Measurements from ENCODE around the gene CCM2L.

CCM2L gene

DNA sequence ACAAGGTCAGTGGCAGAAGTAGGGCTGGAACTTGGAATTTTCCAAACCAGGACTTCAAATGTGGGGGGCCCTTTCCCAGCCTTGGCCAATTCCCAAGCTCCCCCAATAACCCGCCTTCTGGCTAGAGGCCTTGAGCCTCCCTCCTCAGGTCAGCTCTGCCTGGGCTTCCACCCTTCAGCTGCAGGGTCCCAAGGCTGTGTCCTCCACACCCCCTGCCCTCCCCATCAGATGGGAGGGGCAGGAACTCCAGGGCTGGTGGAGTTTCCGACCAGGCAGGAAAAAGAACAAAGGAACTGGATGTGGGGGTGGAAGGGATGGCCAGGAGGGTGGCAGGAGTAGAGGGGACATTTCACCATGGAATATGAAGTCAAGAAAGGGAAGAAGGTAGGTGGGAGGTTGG lies at the start of gene CCM2L:
TSS of gene CCM2L (plus strand) at position 338 of the 400 bp plus-strand sequence. CDS start at position 355, 17 bp downstream.
- no peak for DNase-seq

DNA sequence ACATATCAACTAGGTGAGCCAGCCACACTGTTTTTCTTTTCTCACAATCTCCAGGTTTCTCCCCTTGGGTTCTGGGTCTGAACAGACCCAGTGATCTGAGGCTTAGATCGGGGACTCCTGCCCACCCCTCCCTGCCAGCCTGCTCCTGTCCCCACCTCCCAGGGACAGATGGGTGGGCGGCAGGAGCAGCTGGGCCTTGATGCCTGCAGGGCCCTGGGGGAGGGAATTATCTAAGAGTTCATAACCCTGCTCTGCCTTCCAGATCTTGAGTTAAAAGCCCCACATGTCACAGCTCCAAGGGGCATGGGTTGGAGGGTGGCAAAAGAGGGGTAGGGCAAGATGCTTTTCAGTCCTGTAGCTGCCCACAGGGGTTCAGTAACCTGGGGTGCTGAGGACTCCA lies 47.5 kb upstream of the CCM2L start:
- no peak for DNase-seq

DNA sequence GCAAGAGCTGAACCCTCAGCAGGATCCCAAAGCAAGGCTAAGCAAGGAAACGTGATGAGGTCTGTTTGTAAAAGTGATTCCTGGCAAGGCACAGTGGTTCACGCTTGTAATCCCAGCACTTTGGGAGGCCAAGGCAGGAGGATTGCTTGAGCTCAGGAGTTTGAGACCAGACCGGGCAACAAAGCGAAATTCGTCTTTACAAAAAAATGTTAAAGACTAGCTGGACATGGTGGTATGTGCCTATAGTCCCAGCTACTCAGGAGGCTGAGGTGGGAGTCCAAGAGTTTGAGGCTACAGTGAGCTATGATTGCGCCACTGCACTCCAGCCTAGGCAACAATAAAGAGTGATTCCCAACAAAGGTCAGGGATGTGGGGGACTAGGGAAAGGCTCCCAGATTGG lies 46.3 kb upstream of the CCM2L start:
- DNase-seq: no peak

DNA sequence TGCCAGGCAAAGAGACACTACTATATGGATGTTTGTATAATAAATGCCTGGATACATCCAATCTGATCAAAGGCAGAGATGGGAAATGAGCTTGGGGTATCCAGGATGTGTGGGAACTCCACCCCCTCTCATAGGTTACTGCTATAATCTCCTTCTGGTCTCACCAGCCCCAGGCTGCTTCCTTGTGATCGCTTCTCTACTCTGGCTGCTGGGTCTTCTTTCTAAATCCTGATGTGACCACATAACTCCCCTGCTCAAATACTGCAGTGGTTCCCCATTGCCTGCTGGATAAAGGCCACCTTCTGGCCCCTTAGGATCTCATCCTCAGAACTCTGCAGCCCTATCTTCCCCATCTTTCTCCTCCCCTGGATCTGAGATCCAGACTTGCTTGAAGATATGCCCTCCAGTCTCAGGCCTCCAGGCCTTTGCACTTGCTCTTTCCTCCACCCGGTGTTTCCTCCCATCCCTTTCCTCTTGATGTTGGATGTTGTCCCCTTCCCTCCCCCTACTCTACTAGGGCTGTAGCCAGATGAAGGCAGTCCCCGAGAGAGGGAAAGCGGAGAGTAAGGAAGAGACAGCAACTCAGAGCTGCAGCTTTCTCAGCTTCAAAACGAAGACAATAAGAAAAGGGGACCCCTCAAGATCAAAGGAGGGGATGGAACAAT lies 43.1 kb upstream of the CCM2L start:
- DNase-seq: peak; percentile 1

DNA sequence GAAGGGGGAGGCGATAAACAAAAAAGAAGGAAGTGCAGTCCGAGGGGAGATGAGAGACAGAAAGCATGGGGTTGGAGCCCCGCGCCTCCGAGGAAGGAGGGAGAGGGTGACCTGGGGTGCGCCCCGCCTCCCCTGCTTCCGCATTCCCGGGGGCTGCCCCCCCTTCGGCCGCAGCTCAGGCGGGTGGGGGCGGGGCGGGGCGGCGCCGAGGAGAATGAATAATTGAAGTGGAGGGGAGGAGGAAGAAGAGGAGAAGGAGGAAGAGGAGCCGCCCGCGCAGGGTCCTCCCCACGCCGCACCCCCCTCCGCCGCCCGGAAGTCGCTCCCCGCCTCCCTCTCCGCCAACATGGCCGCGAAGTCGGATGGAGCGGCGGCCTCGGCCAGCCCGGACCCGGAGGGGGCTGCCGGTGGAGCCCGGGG lies 42.4 kb upstream of the CCM2L start, which contains the start of gene XKR7:
TSS of gene XKR7 (plus strand) at position 322 of the 420 bp plus-strand sequence. CDS start at position 347, 25 bp downstream.
- peak; percentile 69 for DNase-seq

DNA sequence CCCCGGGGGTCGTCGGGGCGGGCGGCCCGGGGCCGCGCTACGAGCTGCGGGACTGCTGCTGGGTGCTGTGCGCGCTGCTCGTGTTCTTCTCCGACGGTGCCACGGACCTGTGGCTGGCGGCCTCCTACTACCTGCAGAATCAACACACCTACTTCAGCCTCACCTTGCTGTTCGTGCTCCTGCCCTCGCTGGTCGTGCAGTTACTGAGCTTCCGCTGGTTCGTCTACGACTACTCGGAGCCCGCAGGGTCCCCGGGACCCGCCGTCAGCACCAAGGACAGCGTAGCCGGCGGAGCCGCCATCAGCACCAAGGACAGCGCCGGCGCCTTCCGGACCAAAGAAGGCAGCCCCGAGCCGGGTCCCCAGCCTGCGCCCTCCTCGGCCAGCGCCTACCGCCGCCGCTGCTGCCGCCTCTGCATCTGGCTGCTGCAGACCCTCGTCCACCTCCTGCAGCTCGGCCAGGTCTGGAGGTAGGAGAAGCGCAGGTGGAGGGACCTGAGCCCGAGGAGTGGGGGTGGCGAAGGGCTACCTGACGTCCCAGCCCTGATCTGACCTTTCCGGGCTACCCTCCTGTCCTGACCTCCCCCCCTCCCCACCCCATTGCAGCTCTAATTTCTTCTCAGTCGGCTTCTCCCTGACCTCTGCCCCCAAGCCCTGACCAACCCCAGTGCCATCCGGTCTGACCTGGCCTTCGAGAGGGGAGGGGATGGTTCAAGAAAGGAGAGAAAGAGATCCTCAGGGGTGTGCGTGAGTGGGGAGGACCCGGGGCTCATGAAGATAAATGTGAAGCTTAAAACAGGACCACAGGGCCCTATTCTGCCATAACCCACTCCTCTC lies 41.7 kb upstream of the CCM2L start:
- peak; percentile 16 for DNase-seq

DNA sequence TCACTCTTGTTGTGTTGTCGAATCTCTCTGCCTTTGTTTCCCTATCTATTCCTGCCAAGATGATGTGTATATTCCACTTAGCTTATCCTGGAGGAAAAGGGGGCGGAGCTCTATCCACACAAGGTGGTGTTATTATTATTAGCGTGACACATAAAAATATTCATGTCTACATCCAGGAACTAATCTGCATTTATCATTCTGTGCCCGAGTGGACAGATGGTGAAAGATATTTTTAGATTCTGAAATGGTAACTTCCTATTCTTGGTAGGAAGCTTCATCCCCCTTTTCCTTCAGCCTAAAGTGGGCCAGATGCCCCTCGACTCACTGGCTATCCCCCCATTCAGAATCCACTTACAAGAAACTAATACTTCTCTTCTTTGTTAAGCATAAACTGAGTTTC lies 40.2 kb upstream of the CCM2L start:
- no peak for DNase-seq

DNA sequence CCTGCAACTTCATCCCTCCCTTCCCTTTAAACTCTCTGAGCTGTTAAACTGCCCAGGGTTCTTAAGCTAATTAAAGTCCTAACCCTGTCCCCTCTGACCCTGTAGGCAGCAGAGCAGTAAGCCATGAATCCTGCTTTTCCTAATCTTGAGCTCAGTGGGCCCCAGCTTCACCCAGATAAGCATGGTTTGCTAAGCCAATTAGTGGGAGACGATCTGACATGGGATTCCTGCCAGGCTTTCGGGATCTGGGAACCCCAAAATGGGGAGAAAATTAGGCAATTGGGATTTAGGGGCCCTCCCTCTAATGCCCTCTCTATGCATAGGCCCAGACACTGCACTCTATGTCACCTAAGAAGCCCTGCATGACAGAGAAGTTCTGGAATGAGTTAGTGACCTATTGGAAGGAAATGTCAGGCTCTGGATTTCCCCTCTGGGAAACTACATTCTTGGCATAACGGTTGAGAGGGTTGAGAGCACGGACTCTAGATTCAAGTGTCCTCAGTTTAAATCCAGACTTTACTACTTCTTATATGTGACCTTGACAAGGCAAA lies 37.7 kb upstream of the CCM2L start:
- no peak for DNase-seq

DNA sequence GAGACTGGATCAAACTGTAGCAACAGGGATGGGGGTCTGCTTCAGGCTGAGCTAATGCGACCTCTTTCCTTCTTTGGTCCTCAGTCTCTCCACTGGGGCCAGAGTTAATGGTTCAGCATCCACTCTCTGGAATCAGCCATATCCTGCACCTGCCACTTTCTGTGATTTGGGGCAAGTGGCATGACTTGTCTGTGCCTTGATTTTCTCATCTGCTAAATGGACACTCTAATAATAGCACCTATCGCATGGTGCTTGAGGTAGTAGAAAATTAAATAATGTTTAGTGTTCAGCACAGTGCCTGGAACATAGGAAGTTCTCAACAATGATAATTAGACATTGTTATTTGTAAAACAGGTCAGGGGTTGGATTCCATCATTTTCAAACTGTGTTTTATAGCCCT lies 35.9 kb upstream of the CCM2L start:
- DNase-seq: no peak

DNA sequence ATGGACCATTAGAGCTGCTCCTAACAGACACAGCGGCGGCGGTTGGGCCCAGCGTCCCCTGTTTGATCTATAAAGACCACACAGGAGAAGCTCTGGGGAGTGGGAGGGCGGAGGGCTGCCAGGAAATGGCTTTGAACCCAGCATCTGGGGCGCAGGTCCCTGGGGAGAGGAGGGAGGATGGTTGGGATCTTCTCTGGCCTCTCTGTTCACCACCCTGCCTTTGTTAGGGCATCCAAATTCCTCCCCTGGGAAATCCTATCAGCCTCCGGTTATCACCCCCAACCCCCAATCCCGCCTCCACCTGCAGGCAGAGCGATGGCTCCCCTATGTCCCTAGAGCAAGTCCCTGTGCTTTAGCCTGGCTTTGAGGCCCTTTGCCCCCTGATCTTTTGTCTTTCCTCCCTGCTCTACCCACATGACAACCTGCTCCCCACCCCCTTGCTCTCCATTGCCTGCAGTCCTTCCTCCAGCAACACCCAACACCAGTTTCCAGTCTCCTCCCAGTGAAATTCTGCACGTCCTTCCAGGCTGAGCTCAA lies 35.2 kb upstream of the CCM2L start:
- no peak for DNase-seq

DNA sequence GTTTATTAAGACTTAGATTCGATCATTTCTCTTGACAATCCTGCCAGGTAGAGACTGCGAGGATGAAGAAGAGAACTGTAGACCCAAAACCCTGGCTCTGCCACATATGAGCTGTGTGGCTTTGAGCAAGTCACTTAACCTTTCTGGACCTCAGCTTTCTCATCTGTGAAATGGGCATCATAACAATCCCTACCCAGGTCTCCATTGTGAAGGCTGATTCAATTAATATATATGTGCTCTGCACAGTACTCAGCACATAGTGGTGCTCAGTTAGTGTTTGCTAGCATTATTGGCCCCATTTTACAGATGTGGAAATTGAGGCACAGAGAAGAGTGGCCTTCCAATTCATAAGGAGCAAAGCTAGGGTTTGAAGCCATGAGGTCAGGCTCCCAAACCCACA lies 34.4 kb upstream of the CCM2L start:
- DNase-seq: no peak

DNA sequence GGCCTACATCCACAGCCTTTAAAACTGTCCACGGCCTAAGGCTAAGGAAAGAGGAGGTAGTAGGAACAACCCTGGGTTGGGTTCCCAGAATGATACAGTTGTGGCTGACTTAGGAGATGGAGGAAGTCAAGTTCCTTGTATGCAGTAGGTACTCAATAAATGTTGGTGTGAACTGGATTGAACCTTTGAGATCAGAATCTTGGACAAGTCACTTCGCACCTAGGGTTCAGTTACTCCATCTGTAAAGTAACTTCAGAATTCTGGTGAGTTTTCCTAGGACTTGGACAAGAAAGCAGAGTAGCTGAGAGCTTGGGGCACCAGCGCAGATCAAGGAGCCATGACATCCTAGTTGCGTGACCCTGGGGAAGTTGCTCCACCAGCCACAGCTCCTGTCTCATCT lies 33.2 kb upstream of the CCM2L start:
- DNase-seq: no peak

DNA sequence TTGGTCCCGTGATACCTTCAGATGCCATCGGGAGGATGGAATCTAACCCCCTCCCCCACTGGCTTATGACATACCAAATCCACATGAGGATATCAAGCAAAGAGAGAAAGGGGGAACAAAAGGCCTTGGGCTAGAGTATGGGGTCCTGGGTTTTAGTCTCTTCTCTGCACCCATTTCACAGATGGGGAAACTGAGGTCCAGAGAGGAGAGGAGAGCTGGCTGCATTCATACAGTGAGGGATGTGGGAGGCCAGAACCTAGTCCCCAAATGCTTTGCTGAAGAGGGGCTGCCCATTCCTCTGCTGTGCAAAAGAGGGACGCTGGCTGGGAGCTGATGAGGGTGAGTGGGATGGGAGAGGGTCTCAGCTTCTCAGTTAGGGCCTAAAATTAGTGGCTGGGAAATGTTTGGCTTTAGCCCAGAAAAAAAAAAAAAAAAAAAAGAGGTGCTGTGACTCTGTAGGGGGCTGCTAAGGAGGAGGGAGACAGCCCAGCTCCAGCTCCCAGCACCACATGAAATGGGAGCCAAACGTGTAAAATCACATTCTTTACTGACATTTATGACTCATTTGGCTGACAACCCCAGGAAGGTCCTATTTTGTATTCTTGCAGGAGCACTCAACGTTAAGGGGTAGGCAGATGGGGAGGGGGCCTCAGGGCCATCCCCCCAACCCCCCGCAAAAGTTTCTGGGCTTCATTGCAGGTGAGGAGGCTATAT lies 30.4 kb upstream of the CCM2L start:
- DNase-seq: no peak

DNA sequence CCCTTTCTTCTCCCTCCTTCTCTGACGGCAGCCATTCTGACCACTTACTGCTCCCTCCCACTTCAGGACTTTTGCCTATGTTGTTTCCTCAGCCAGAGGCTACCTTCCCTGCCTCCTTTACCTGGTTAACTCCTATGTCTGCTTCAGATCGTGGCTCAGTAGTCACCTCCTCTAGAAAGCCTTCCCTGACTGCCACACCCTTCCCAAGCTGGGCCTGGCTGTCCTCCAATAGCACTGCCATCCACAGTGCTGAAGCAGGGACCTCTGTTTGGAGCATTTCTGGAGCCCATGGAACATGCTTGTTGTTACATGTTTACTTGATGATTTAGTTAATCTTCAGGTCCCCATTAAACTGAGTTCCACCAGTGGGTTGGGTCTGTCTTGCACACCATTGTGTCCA lies 28.5 kb upstream of the CCM2L start:
- no peak for DNase-seq

DNA sequence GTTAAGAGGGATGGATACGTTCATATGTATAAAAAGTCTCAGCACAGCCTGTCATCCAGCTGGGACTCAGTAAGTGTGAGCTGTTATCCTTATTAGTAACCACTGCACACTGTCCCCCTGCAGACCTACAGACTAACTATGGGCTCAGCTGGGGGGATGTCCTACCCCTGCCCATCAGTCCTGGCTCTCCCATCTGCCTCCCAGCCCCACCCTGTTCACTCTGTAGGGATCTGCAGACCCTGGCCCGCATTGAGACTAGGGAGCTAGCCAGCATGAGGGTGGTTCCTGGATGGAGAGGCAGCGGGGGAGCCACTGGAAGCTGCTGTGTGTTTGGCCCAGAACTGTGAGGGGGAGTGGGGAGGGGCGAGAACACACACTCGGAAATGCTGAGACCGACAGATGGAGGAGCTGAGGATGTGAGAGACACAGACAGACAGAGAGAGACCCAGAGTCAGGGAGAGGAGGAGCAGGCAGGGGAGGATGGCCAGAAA lies 25.2 kb upstream of the CCM2L start:
- no peak for DNase-seq

DNA sequence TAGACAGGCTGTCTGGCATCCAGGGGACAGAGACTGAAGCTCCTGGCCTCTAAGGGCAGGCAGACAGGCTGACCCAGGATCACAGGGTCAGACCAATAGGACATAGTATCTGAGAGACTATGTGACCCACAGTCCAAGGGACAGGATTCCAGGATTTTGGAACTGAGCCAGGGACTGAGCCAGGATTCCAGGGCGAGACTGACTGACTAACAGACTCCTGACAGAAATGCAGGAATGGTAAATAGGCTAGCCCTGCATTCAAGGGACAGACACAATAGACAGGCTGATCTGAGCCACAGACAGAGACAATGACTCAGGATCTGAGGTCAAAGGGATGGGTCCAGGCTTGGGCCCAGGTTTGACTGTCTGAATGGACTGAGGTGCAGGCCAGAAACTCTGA lies 22.5 kb upstream of the CCM2L start:
- no peak for DNase-seq

DNA sequence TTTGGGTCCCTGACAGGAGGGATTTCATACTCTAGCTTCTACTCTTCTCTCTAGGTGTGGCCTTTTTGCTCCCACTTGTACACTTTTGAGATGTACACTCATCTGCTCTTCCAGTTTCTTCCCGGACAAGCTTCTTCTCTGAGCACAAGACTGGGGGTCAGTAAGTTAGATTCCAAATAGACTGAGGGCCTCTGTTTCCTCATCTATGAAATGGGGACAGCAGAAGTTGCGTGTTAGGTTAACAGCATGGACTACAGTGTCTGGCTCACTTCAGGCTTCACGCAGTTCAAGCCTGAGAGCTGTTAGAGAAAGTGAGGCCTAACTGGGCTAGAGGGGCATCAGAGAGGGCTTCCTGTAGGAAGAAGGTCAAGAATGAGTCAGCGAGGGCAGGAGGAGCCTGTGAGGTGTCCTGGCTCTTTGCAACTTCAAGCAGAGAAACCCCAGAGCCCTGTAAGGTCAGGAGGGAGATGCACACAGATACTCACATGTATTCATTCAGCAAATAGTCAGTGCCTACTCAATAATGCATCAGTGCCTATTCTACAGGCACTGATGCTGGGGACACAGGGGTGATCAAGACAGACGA lies 21.7 kb upstream of the CCM2L start:
- DNase-seq: no peak

DNA sequence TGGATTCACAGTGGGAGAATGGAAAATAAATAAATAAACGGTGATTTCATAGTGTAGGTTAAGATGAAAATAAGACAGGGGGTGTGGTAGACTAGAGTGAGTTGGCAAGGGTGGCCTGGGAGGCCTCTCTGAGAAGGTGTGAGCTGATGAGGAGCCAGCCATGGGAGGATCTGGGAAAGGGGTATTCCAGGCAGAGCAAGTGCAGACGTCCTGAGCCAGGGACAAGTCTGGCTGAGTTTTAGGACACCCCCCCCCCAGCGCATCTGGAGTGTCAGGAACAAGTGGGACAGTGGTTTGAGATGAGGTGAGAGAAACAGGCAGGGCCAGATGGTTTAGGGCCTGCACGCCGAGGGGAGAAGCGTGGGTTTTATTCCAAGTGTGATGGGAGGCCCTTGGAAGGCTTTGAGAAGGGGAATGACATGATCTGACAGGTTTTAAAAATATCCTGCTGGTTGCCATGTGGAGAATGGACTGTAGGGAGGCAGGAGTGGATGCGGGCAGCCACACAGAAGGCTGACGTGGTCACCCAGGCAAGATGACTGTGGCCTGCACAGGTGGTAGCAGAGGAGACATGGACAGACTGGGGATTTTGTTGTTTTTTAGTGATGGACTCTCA lies 21.1 kb upstream of the CCM2L start:
- no peak for DNase-seq

DNA sequence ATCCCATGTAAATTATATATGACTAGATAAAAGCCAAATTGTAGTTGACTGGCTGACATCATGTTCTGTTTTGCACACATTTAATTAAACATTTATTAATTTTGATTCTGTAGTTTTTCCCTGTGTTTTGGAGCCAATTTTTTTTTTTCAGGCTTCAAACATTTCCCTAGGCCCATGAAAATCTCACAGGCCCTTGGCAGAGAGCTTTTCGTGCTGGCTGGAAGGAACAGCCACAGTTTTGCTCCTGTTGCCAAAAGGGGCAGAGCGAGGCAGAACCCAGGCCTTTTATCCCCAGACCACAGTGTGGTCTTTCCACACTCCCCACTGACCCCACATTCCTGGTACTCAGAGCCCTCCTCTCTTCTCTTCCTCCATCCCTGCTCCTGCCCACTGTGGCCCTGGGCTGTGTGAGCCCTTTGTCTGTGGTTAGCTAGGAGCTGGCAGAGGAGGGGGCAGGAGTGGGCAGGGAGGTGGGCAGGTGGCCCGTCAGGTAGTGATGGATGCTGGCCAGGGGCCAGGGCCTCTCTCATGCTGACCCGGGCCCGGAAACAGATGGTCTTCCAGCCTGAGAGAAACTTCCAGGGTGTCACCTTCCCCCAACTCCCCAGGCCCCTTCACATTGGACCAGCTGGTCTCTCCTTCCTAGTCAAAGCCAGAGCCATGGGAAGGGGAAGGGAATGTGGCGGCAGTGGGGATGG lies 19.4 kb upstream of the CCM2L start:
- peak; percentile 61 for DNase-seq

DNA sequence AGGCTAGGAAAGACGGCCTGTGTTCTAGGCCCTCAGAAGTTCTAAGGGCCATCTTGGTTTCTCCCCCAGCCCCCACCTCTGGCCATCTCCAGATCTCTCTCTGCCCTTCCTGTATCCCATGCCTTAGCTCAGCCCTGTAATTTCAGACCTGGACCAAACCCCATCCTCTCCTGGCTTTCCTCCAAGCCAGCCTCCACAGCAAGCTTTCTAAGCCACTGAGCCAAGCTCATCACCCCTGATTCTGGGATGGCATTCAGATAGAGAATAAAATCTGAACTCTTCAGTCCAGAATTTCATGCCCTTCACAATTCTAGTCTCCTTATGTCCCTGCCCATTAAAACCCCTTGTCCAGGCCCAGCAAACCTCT lies 18.9 kb upstream of the CCM2L start:
- no peak for DNase-seq

DNA sequence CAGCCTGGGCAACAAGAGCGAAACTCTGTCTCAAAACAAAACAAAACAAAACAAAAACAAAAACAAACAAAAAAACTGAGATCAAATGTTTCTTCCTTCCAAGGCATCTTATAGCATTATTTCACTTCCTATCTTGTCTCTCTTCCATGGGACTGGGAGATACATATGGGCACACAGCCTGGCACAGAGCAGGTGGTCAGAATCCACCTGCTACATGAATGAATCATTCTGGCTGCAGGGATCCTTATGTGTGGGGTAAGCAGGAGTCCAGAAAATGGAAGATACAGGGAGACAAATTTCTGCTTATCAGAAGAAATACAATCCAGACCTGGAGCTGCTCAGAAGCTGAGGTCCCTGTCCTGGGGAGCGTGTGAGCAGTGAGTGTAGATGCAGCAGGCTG lies 18.2 kb upstream of the CCM2L start:
- DNase-seq: no peak

DNA sequence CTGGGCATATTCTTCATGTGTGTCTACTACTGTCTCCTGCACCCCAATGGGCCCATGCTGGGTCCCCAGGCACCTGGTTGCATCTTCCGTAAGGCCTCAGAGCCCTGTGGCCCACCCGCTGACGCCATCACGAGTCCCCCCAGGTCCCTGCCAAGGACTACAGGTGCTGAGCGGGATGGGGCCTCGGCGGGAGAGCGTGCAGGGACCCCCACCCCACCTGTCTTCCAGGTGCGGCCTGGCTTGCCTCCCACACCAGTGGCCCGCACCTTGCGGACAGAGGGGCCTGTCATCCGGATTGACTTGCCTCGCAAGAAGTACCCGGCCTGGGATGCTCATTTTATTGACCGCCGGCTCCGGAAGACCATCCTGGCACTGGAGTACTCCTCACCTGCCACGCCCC lies 13.2 kb upstream of the CCM2L start:
- DNase-seq: no peak
